Motor neuron (in vitro differentiated cells): Measurements from ENCODE around the gene SCUBE1. TPM values are rescaled to one million over a fixed set of nuclear protein-coding genes. Genes with fewer than 3 reads are reported as not detected.

Source experiments
- ATAC-seq, 8 experiments: fragments of 200-7000 bp; cut with Tn5 transposase; replicated peaks in 6 of 8; 2 replicates each; pipeline ENCODE4 v1.8.0; 2021; ENCODE audit warnings: mild to moderate bottlenecking in 8 of 8, moderate library complexity in 8 of 8
- H3K27ac ChIP-seq, 2 donors: fragments of 250-450 bp; sonication (Bioruptor Pico); 2 replicates each; pipeline ENCODE4 v1.9.0; 2021; ENCODE audit warnings: antibody characterized with exemption in 2 of 2, mild to moderate bottlenecking in 2 of 2, moderate library complexity in 1 of 2
- H3K4me1 ChIP-seq, 2 donors: fragments of 250-450 bp; sonication (Bioruptor Pico); replicated peaks in 1 of 2; 2 replicates each; pipeline ENCODE4 v1.6.1; 2021; ENCODE audit warnings: antibody characterized with exemption in 2 of 2, mild to moderate bottlenecking in 2 of 2, moderate library complexity in 1 of 2
- H3K4me3 ChIP-seq, 5 donors: fragments of 250-450 bp; sonication (Bioruptor Pico); 2 replicates each; pipeline ENCODE4 v1.9.0; 2021; ENCODE audit warnings: antibody characterized with exemption in 5 of 5, mild to moderate bottlenecking in 5 of 5, moderate library complexity in 4 of 5
- WGBS, 10 experiments: fragments of 450-650 bp; shearing (Covaris generic); methylation state at CpG; one replicate each; pipeline ENCODE4 v1.0.0; 2022; 5-methylcytosine and 5-hydroxymethylcytosine counted together
- in situ Hi-C, 9 experiments: fragments of 400-800 bp; cut with MboI; loops; one replicate each; pipeline ENCODE4 v1.15.0; 2021; ENCODE audit warnings: low sequenced_read_pairs in 9 of 9, low pct_unique_long_range_greater_than_20kb in 2 of 9; ENCODE audit not compliant: unreplicated experiment in 9 of 9
- total RNA-seq, 8 experiments: library from RNA; unstranded; fragments of 300-600 nt; gene quantifications; 2 replicates each; pipeline versions ENCODE4 v1.2.3 to v1.2.4, GENCODE V29; 2022

Gene SCUBE1
- total RNA-seq, 8 experiments from 2014 or later = 0.09 to 16.9 (median 1.8) TPM

- Histone ChIP-seq H3K27ac (no peak overlapping the region), H3K4me3 (no peak overlapping the region), H3K4me1 (no peaks in the 10 kb centered on the region)
- ATAC-seq = no peak
- in situ Hi-C loops = no loop called here
- WGBS, 10 experiments = 60 to 100% (median 92%) methylated on average over 1 to 6 of the region's 13 CpGs; no CpG with 5 or more reads in 3 of the 10 experiments
These were observed 142.6 kb downstream of the SCUBE1 start for GRCh38 chr22:43200555-43200954.

- no peaks in the 10 kb centered on the region for H3K4me1 ChIP-seq
- WGBS, 10 experiments = 86 to 100% (median 93%) methylated on average over 1 to 10 of the region's 17 CpGs; no CpG with 5 or more reads in 4 of the 10 experiments
- no peak overlapping the region for H3K4me3 ChIP-seq
- in situ Hi-C loops = no loop called here
- no peak for ATAC-seq
- no peak overlapping the region for H3K27ac ChIP-seq
These were observed 143.1 kb downstream of the SCUBE1 start for GRCh38 chr22:43200031-43200430.

- in situ Hi-C loops = no loop called here
- 60 to 100% (median 90%) methylated on average over 1 to 3 of the region's 11 CpGs; no CpG with 5 or more reads in 3 of the 10 experiments for WGBS, 10 experiments
- no peak for ATAC-seq
- no peaks in the 10 kb centered on the region for H3K4me1 ChIP-seq
- no peak overlapping the region for H3K4me3 ChIP-seq
- H3K27ac ChIP-seq = no peak overlapping the region
These were observed 143.6 kb downstream of the SCUBE1 start for GRCh38 chr22:43199541-43199940.

- no peaks in the 10 kb centered on the region for H3K4me1 ChIP-seq
- H3K4me3 ChIP-seq = no peak overlapping the region
- ATAC-seq = no peak
- in situ Hi-C loops = no loop called here
- H3K27ac ChIP-seq = no peak overlapping the region
- WGBS, 10 experiments = 65 to 100% (median 82%) methylated on average over 1 to 7 of the region's 9 CpGs; no CpG with 5 or more reads in 4 of the 10 experiments
These were observed 144.2 kb downstream of the SCUBE1 start for GRCh38 chr22:43198936-43199335.

- ATAC-seq = peak in 2 of 8 experiments; percentile 6 to 17
- in situ Hi-C loops = no loop called here
- Histone ChIP-seq H3K4me3 (no peak overlapping the region), H3K27ac (no peak overlapping the region), H3K4me1 (no peaks in the 10 kb centered on the region)
- WGBS, 10 experiments = 100% methylated on average over 1 of the region's 5 CpGs; no CpG with 5 or more reads in 9 of the 10 experiments
These were observed 145.0 kb downstream of the SCUBE1 start for GRCh38 chr22:43198126-43198525.

- in situ Hi-C loops = no loop called here
- WGBS, 10 experiments = 0 to 81% (median 28%) methylated on average over 1 to 6 of the region's 22 CpGs; no CpG with 5 or more reads in 4 of the 10 experiments
- Histone ChIP-seq H3K27ac (no peak overlapping the region), H3K4me1 (no peaks in the 10 kb centered on the region), H3K4me3 (no peak overlapping the region)
- ATAC-seq = peak in 5 of 8 experiments; percentile 17 to 68 (median 54)
These were observed 145.8 kb downstream of the SCUBE1 start for GRCh38 chr22:43197271-43197941.

- no peak overlapping the region for H3K4me3 ChIP-seq
- H3K27ac ChIP-seq = no peak overlapping the region
- no peak for ATAC-seq
- in situ Hi-C loops = no loop called here
- peaks cover 8 to 15% of the 10 kb centered on the region in 2 donors for H3K4me1 ChIP-seq
These were observed 151.3 kb downstream of the SCUBE1 start for GRCh38 chr22:43191831-43192230.

- Histone ChIP-seq H3K4me3 (no peak overlapping the region), H3K27ac (peak overlapping the region in 1 of 2 donors; percentile 13), H3K4me1 (peaks cover 14 to 21% of the 10 kb centered on the region in 2 donors)
- ATAC-seq = peak in 3 of 8 experiments; percentile 3 to 18 (median 4)
- in situ Hi-C loops = no loop called here
- WGBS, 10 experiments = 40 to 100% (median 94%) methylated on average over 1 to 4 of the region's 5 CpGs; no CpG with 5 or more reads in 3 of the 10 experiments
These were observed 154.2 kb downstream of the SCUBE1 start for GRCh38 chr22:43188829-43189545.

GRCh38 chr22:43187171-43188099 lies 155.7 kb downstream of the SCUBE1 start:
- in situ Hi-C loops = no loop called here
- 20 to 89% (median 37%) methylated on average over 3 to 19 of the region's 86 CpGs; no CpG with 5 or more reads in 5 of the 10 experiments for WGBS, 10 experiments
- peak; percentile 79 to 90 (median 84) for ATAC-seq
- Histone ChIP-seq H3K4me3 (peak overlapping the region; percentile 70 to 94 (median 77)), H3K4me1 (peaks cover 14 to 21% of the 10 kb centered on the region in 2 donors), H3K27ac (peak overlapping the region; percentile 80)

- peak; percentile 38 to 71 (median 62) for ATAC-seq
- H3K4me3 ChIP-seq = peak within 1 kb of the TSS; percentile 70 to 94 (median 77)
- 0 to 4% (median 0%) methylated on average over 1 to 5 of the region's 87 CpGs; no CpG with 5 or more reads in 2 of the 10 experiments for WGBS, 10 experiments
- in situ Hi-C loops = no loop called here
- peak within 1 kb of the TSS; percentile 85 to 86 for H3K27ac ChIP-seq
- H3K4me1 ChIP-seq = peaks cover 14 to 21% of the 10 kb centered on the region in 2 donors
These were observed 156.7 kb downstream of the SCUBE1 start, which contains the start of gene TTLL12 for GRCh38 chr22:43186272-43187170. TSS of gene TTLL12 (minus strand) at chr22:43187134. CDS start at chr22:43187069, 65 bp downstream.

GRCh38 chr22:43185860-43186261 lies 157.3 kb downstream of the SCUBE1 start:
- in situ Hi-C loops = no loop called here
- Histone ChIP-seq H3K4me3 (peak overlapping the region; percentile 70 to 94 (median 77)), H3K4me1 (peaks cover 14 to 21% of the 10 kb centered on the region in 2 donors), H3K27ac (no peak overlapping the region)
- ATAC-seq = peak in 5 of 8 experiments; percentile 1 to 33 (median 3)
- WGBS, 10 experiments = 0 to 14% (median 6%) methylated on average over 2 to 6 of the region's 12 CpGs; no CpG with 5 or more reads in 7 of the 10 experiments
